NCI-H510A (cell line): ENCODE data around the gene ST6GALNAC3.

Experiments used
- DNase-seq: peaks from one replicate; lab custom pipeline; 2025; lab: John Stamatoyannopoulos, UW

The ST6GALNAC3 gene

DNA sequence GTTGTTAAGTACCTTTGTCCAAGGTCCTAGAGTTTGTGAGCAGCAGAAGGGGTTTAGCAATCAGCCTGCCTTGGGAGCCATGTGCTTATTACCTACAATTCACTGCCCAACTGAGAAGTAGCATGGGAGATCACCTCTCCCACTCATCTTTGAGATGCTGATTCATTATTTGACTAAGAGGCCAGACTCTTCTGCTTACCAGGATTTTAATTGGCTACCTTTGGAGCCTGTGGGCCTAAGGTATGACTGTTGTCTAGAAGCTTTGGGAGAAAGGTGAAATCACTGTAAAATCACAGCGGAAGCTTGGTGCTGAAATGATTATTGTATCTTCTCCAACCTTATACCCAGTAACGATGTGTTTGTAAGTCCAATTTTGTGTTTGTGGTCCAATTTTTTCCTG is 213.4 kb downstream of the ST6GALNAC3 start:
- no peak for DNase-seq

DNA sequence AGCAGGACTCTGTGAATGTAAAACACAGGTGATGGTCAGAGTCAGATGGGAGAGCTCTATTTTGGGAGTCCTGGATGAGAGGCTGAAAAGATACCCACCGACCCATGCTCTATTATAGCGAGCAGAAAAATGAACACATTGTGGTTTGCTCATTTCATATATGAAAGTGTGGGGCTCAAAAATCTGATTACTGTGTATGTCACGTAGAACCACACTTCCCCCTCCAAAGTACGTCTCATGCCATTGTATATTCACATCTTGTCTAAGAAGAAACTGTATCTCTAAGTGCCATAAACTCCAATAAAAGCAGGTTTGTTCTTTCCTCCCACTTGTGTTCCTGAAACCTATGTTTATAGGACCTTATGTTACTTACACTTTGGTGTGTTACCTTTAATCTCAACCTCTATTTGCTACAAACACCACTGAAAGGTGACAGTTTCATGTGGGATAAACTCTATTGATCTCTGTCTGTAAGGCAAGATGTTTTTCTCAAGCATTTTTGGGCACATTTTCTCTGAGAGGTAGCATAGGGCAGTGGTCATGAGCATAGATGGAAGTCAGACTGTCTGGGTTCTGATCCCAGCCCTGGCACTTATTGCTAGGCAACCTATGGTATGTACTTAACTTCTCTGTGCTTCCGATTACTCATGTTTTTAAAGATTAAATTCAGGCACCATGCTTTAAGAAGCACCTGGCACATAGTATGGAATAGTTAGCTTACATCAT is 214.4 kb downstream of the ST6GALNAC3 start:
- DNase-seq = no peak

DNA sequence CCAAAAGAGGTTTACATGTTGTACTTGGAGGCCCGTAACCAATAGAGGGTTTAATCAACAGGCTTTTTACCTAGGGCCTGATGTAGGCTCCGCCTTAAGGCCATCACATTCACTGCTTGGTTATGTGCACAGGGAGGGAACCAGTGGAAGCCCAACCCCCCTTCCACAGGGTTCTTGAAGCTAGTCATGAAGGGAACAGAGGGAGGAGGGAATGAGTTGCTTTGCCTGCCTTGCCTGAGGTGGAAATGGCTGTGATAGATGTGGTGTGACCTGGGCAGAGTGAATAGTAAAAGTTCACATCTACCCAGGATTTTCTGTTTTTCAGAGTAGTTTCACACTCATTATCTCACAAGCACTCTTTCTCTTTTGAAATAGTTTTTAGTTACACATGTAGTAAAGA is 215.1 kb downstream of the ST6GALNAC3 start:
- DNase-seq = no peak

DNA sequence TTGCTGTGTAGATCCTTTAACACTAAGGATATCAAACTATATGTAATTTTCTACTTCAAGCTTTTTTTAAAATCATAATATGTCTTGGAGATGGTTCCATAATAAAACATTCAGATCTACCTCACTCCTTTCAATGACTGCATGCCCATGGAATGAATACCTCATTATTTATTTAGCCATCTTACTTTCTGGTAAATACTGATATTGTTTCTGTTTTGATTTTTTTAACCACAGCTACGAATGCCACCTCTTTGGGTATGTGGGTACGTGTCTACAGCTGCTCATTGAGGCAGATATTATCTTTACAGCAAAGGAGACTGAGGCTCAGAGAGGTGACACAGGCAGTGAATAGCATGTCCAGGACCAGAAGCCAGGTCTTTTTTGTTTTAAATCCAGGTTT is 215.7 kb downstream of the ST6GALNAC3 start:
- DNase-seq = no peak

DNA sequence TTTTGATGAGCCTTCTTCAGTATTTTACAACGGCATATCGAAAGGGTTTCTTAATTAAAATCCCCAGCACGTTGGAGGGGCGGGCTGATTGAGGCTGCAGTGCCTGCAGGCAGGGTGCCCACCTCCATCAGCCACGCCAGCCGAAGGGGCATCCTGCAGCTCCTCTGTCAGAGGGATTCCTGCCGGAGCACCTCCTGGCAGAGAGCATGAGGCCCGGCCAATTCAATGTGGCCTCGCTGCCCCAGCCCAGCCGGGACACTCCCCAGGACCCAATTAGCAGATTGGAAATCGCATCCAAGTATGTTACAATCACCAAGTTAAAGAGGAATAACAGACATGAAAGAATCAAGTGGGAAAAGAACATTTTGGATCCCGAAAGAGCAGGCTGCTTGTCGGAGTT is 216.6 kb downstream of the ST6GALNAC3 start:
- no peak for DNase-seq

DNA sequence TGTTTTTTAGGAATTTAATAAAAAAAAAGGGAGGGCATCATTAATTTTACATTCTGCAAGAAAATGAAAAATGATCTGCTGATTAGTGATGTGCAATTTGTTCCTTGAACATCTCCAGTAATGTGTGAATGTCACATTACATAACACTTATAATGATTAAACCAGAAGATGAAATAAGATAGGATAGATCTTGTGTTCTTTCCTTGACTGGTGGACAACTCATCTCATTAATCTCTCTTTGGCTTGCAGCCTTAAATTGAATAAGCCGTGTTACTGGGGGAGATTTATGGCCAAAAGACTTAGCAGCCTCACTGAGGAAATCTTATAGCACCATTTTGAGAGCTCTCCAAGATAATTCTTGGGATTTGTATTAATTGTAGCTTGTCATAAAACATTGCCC is 217.2 kb downstream of the ST6GALNAC3 start:
- DNase-seq = no peak

DNA sequence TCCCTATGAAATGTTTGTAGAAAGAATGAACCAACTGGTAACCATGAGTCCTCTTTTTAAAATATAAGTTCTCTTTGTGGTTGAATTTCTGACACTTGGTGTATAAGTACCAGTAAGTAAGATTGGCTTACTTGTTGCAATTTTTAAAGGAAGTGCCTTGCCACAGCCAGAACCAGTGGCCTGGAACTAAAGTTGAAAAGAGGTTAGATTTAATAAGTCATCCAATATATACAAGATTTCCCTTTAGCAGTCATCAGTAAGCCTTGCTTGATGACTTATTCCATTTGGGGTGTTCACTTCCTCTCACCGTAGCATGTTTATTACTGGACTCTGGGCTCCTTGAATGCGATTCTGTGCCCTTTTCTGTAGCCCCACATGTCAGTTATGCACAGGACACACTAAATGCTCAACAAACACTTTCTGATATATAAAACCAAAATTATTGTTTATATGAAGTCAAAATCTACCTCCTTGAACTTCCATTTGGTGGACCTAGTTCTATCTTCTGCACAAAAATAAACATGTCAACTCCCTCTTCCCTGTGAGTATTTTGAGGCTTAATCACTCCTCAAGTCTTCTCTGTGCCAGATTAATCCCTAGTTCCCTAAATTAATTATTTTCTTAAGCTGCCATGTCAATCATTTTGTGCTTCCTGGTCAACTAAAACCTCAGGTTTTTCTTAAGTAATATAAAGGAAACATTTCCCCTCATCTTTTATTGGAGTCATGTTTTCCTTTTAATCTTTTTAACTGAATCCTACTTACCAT is 218.1 kb downstream of the ST6GALNAC3 start:
- DNase-seq = no peak

DNA sequence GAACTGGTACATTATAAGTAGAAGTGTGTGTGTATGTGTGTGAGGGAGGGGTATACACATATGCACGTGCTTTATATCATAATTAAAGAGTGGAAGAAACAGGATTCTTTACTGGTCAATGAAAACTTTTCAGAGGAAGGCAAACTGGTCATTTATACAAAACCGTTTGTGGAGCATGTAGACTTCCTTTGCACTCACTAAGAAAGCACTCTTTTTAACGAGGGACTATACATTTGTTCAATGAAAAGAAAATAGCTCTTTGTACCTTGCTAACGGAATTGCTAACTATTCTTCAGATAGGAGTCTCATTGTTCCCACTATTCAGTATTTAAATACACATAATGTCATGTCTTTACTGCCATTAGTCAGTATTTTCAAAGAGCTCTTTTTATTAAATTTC is 219.3 kb downstream of the ST6GALNAC3 start:
- DNase-seq = no peak

DNA sequence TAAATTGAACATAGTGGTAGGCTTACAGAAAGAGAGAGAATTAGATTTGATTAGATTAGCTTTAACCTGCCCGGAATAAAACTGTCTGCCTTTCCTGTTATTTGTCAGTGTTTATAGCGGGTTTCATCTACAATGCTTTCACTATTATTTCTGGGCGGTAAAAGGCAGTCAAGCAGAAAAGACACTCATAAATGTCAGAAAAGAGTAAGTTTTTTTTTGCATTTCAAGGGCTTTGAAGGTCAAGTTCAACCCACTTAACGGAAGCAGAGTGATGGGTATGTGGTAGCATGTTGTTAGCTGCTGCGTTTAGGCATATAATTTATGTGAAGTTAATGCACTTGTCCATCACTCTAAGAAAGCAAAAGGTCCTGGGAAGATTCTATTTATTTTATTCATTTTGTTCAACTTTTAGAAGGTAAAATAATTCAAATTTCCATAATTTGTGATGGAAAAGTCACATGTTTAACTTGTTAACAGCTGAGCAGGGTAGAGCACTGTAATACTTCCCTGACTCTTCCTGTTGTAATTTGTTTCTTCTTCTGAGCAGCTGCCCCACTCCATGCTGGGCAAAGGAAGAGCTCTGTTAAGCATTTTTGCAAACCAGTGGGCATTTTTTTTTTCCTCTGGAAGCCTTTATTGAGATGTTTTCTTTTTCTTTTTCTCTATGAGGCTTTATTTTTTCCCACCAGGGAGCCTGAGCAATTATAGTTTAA is 220.1 kb downstream of the ST6GALNAC3 start:
- no peak for DNase-seq

DNA sequence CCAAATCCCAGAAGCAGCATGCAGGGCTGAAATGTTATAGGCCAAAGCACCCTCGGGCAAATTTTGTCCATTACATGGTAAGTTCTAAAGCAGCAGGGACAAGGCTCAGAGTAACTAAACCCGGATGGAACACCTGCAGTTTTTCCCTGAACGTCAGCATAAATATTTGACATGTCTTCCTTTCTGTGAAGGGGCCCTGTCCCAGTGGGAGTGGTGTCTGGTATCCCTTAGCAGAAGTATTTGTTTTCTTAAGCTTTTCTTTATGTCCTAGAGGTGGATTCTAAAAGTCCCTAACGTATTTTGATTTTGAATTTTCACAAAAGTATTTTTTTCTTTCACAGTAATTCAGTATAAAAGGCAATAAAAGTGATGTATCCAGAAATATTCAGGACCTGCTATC is 223.9 kb downstream of the ST6GALNAC3 start:
- DNase-seq = no peak

DNA sequence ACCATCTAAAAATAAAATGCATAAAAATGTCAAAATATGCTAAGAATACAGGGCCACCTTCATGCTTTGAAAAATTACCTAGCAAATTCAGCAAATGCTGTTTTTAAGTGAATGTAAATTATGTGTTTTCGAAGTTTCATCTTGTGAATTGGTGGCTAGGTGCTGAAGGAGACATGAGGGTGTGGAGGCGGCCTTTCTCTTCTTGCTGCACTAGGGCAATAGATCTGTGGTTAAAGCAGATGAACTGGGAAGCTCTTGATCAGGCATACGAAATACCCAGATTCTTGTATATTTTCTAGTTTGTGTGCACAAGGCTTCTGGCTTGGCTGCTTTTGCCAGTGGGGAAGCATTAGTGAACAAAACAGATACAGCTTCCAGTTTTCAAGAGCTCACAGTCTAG is 224.5 kb downstream of the ST6GALNAC3 start:
- no peak for DNase-seq

DNA sequence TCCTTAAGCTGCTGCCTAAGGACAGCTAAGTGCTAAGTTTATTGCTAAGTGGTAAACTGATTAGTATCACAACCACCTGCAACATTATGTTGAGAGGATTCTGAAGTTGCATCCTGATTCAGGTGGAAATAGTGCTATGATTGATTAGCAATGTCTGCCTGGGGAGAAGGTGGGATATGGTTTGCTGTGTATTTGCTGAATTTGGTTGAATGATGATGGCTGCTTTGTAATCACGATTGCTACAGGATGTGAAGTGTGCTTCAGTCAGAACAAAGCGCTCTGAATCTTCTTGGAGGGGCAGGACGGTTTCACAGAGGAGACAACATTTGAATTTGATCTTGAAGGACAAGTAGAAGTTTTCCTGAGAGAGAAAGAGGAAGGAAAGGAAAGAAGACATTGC is 226.0 kb downstream of the ST6GALNAC3 start:
- DNase-seq = no peak

DNA sequence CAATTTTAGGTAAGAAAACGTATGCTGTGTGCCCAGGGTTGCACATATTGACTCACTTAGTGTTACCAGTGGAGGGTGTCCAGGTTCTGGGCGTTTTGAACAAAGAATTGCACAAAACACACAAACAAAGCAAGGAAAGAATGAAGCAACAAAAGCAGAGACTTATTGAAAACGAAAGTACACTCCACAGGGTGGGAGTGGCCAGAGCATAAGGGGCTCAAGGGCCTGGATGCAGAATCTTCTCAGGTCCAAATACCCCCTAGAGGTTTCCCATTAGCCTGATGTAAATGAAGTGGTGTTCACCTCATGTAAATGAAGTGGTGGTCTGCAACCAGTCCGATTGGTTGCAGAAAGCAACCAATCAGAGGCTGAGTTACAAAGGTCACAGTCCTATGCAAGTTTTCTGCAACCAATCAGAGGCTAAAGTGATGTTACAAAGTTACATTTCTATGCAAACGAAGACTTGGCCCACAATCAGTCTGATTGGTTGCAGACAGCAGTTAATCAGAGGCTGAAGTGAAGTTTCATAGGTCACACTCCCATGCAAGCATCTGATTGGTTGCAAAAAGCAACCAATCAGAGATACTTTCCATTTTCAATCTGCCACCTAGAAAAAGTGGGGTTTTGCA is 228.3 kb downstream of the ST6GALNAC3 start:
- no peak for DNase-seq

DNA sequence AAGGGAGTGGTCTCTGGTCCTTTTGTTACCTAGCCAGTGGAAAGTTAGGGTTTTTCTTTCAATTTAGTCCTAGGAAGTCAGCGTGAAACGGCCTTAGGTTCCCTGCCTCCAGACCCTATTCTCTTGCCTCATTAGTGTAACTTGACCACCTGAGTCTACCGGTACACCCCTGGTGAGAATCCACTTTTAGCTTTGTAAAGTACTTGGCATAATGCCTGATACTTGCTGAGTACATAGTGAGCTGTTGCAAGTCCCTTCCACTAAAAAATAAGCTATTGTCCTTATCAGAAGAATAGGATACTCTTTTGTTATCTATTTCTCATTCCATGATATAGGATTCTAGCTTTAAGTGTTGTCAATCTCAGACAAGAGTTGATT is 228.8 kb downstream of the ST6GALNAC3 start:
- DNase-seq = peak; percentile 46

DNA sequence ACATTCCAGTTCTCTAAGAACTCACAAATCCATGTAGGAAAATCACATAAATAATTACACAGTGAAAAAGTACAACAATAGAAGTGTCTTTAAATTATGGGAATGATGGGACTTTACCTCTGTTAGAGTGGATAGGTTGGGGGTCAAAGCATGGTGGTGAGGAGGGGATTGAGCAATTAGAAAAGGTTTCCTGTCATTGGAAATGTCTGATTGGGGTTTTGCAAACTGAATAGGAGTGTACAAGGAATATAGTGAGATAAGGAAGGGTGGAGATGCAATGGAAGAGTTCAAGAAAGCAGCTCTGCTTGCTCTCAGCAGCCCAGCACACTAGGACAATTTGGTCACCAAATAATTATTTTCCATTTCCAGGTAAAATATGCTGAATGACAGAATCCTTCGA is 238.8 kb downstream of the ST6GALNAC3 start:
- DNase-seq = no peak

DNA sequence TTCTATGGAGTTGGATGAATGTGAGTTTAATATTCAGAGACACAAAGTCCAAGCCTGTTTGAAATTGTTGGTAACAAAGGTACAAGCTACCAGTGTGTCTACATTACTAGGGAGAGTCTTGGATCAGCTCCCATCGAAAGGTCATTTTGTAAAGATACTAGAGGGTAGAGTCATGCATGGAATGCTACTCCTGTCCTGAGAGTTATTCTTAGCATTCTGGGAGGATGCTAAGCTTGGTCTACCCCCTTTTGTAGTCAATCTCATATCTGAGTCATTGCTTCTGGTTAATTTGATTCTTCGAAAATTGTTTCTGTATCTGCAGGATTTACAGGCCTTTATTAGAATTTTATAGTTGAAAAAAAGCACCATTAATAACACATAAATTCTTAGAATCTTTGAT is 240.2 kb downstream of the ST6GALNAC3 start:
- no peak for DNase-seq

DNA sequence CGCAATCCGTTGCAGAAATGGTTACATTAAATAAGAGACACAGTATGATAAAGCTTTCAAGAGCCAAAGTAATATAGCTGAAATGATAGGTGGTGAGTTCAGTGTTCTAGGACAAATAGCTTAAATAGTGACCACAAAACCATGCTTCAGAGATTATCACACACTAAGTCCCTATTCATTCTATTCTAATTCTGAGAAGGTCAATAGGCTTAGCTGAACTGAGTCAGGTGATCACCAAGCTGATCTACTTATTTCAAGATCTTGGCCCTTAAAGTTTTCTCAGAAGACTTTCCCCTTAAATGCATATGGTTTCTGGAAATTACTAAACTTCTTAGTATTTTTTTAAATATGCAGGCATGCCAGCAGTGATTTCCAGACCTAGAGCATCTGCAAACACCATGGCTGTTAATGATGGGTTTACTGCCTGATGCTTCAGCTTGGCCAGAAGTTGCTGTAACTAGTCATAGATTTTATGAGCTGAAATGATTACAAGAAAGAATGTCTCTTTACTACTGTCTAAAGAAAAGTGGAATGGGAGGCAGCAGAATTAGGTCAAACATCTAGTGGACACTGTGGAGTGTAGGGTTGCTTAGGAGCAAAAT is 242.9 kb downstream of the ST6GALNAC3 start:
- DNase-seq = no peak

DNA sequence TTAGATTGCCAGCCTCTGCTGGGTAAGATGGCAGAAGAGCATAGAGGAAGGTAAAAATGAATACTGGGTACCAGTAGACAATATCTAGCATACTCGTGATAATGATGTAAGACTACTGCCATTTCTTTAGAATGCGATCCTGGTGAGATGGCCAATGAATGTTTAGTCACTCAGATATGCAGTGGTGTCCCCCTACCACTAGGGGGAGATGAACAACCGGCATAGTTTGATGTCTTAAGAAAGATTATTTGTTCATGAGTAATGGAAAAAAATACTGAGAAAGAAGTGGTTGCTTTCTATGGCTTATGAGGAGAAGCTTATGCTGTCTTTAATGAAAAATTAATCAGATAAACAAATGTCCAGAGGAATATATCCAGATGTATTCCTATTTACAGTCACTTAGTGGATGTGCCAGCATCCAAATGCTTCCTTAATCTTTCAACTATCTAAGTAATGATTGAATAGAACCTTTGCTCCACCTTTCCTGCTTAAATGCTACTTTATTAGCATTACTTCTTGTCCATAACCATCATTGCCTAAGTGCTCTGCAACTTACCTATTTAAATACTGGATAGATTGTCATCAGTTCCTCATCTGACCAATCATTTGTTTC is 256.6 kb downstream of the ST6GALNAC3 start:
- DNase-seq = no peak

DNA sequence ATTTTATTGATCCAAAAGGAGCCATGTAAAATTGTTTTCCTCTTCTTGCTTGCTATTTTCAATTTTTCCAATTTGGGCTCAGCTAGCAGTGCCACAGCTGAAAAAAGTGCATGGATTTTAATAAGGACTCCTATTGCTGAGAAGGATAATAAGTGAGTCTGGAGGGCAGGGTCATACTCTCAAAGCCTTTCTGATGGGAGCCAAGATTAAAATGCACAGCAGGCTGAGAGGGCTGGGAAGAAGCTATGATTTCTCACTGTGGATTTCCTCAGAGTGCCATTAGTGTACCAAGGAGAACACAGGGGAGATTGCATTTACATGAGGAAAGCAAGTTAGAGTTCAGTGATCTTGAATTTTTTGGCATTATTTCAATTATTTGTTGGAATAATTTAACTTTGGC is 261.3 kb downstream of the ST6GALNAC3 start:
- DNase-seq = no peak

DNA sequence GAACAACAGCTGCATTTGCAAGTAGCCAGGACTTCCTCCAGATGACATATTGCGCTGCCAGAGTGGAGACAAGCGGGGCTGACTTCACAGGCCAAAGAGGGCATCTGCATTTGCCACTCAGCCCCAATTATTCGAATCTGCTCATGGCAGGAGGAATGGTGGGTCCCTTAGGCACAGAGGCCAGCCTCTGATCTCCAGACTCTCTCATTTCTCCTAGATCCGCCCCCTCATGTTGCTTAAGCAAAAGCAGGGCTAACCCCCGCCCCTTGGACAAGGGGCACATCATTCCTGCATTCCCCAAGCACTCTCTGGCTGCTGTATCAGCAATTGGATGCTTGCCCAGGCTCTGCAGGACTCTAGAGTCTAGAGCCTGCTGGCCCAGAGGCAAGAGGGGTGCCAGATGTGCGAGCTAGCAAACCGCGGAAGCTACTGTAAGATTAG is 262.4 kb downstream of the ST6GALNAC3 start:
- DNase-seq = peak; percentile 29

DNA sequence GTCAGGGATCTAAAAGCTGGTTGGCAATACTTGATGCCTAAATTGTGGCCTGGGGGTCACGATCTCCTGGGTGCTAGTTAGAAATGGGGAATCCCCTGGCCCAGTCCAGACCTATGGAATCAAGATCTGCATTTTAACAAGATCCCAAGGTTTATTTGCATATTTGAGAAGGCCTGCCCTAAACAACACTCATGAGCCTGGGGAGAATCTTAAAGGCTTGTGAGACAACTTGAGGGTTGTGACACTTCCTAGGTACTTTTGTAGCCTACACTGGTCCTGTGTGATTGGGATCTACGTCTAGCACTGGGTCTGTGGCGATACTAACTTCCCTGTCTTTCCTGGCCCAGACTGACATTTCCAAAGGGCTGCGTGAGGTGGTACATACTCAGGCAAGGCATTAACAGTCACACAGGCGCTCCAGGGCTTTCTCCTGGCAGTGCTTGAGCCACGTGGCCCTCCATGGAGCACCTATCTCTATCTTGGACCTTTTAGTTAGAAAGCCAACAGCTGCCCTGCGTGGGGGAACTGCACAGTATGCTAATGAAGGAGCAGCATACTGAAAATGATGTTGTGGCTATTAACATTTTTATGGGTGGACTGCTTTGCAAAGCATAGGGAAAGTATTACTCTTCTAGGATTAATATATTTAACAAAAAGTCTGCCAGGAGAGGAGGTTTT is 263.1 kb downstream of the ST6GALNAC3 start:
- no peak for DNase-seq
